ENCODE measurements around the gene NKD2.

DNA sequence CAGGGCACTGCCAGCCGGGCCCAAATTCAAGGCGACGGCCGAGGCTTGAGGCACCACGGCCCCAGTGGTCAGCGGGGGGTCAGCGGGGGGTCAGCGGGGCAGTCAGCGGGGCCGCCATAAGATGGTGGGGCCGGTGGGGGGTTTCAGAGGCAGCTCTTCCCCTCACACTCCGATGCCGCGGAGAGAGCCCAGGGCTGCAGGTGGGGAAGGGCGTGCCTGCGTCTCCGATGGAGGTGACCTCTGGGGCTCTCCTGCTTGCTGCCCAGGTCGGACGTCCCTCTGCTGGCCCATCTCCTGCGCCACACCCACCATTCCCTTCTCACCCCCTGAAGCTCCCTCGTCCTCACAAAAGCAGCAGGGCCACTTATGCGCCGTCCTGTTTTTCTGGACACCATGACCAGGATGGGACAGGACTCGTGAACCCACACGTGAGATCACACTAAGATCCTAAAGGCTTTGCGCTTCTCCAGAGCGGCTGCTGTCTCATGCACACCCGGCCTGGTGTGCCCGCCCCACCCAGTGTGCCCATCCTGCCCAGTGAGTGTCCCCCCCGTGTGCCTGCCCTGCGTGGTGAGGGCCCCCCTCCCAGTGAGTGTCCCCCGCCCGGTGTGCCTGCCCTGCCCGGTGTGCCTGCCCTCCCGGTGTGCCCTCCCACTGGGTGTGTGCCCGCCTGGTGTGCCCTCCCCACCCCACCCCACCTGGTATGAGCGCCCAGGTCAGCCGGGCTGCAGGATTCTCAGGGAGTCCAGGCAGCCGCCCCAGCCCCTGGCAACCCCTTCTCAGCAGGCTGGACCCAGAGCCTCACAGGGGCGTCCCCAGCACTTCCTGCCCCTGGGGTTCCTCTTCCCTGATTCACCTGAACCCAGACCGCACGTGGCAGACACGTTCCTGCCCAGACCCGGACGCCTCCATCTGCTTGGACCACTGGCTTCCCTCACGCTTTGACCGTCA, 48.7 kb upstream of the NKD2 start:
- TF ChIP-seq EZH2 (IDR thresholded peaks at IDR 0.05): no peak
- TF ChIP-seq POLR2A (IDR thresholded peaks at IDR 0.05; ENCODE audit: borderline replicate concordance, extremely low read depth, insufficient read depth, insufficient read length): no peak
- TF ChIP-seq, protein P1, sequence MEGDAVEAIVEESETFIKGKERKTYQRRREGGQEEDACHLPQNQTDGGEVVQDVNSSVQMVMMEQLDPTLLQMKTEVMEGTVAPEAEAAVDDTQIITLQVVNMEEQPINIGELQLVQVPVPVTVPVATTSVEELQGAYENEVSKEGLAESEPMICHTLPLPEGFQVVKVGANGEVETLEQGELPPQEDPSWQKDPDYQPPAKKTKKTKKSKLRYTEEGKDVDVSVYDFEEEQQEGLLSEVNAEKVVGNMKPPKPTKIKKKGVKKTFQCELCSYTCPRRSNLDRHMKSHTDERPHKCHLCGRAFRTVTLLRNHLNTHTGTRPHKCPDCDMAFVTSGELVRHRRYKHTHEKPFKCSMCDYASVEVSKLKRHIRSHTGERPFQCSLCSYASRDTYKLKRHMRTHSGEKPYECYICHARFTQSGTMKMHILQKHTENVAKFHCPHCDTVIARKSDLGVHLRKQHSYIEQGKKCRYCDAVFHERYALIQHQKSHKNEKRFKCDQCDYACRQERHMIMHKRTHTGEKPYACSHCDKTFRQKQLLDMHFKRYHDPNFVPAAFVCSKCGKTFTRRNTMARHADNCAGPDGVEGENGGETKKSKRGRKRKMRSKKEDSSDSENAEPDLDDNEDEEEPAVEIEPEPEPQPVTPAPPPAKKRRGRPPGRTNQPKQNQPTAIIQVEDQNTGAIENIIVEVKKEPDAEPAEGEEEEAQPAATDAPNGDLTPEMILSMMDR (IDR thresholded peaks at IDR 0.05 in 2 of 3, conservative IDR thresholded peaks at IDR 0.05 in 1 of 3; ENCODE audit: borderline replicate concordance in 1 of 3, insufficient read depth in 1 of 3, low read depth in 2 of 3, low read length in 2 of 3): no peak
- TF ChIP-seq, protein P2, sequence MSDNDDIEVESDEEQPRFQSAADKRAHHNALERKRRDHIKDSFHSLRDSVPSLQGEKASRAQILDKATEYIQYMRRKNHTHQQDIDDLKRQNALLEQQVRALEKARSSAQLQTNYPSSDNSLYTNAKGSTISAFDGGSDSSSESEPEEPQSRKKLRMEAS (IDR thresholded peaks at IDR 0.05): no peak

Data from HCT116 (cell line).